Common myeloid progenitor, CD34-positive (primary cell): ENCODE results near the gene DENND6B.

Experiments used
- CTCF ChIA-PET: fragments of 350-600 bp; sonication (Branson Sonifier 250); formaldehyde crosslinking; loops from one replicate; lab custom pipeline; 2021; ENCODE audit warnings: antibody characterized with exemption; lab: Charles Lee
- POLR2A ChIA-PET: fragments of 350-600 bp; sonication (Branson Sonifier 250); formaldehyde crosslinking; loops from one replicate; lab custom pipeline; 2021; ENCODE audit warnings: antibody characterized with exemption; lab: Charles Lee
- DNase-seq, 3 donors: peaks; one replicate each; pipeline versions ENCODE4 v3.0.0 to v3.0.0-alpha.2; 2013
- H3K27ac ChIP-seq, 2 experiments: 1 replicate in 1 of 2; 2 replicates in 1 of 2; pipeline ENCODE4 v1.7.0; 2013; ENCODE audit warnings: inconsistent platforms in 2 of 2, low read length in 2 of 2, mild to moderate bottlenecking in 2 of 2, low read depth in 1 of 2, moderate library complexity in 1 of 2; ENCODE audit not compliant: severe bottlenecking in 2 of 2, insufficient read depth in 1 of 2, poor library complexity in 1 of 2
- H3K27me3 ChIP-seq, 5 experiments: replicated peaks in 2 of 5; 1 replicate in 3 of 5; 2 replicates in 2 of 5; pipeline versions ENCODE4 v1.6.1 to v1.7.0; 2013; ENCODE audit warnings: low read length in 4 of 5, mild to moderate bottlenecking in 2 of 5, moderate library complexity in 2 of 5, inconsistent platforms in 1 of 5; ENCODE audit not compliant: insufficient read depth in 5 of 5, control insufficient read depth in 4 of 5
- H3K36me3 ChIP-seq, 4 experiments: 1 replicate in 2 of 4; 2 replicates in 2 of 4; pipeline versions ENCODE4 v1.6.1 to v1.7.0; 2013; ENCODE audit warnings: low read length in 3 of 4, control low read depth in 1 of 4, mild to moderate bottlenecking in 1 of 4; ENCODE audit not compliant: control insufficient read depth in 4 of 4, insufficient read depth in 4 of 4
- H3K4me1 ChIP-seq, 4 experiments: 1 replicate in 3 of 4; 2 replicates in 1 of 4; pipeline versions ENCODE4 v1.6.1 to v1.7.1; 2013; ENCODE audit warnings: low read length in 3 of 4, mild to moderate bottlenecking in 3 of 4, control low read depth in 1 of 4, inconsistent platforms in 1 of 4, moderate library complexity in 1 of 4; ENCODE audit not compliant: control insufficient read depth in 4 of 4, insufficient read depth in 4 of 4; ENCODE audit errors: control extremely low read depth in 1 of 4
- H3K4me3 ChIP-seq, 7 experiments: 1 replicate in 4 of 7; 2 replicates in 3 of 7; pipeline versions ENCODE4 v1.5.1 to v1.7.0; 2013; ENCODE audit warnings: mild to moderate bottlenecking in 7 of 7, low read length in 6 of 7, moderate library complexity in 6 of 7, inconsistent platforms in 2 of 7, low read depth in 2 of 7, control low read depth in 1 of 7; ENCODE audit not compliant: insufficient read depth in 4 of 7, control insufficient read depth in 1 of 7; ENCODE audit errors: extremely low read depth in 1 of 7
- H3K9me3 ChIP-seq, 5 experiments: 1 replicate in 4 of 5; 2 replicates in 1 of 5; pipeline versions ENCODE4 v1.6.1 to v1.7.1; 2013; ENCODE audit warnings: low read length in 4 of 5, mild to moderate bottlenecking in 2 of 5, inconsistent platforms in 1 of 5, low read depth in 1 of 5, moderate library complexity in 1 of 5; ENCODE audit not compliant: control insufficient read depth in 4 of 5, insufficient read depth in 2 of 5; ENCODE audit errors: control extremely low read depth in 1 of 5
- WGBS: methylation state at CpG from one replicate; pipeline ENCODE4 v1.1.5; 2013; ENCODE audit not compliant: insufficient coverage; 5-methylcytosine and 5-hydroxymethylcytosine counted together

DENND6B gene

GRCh38 chr22:50317178-50317577 lies 9.6 kb downstream of the DENND6B start:
- Histone ChIP-seq H3K27ac (no peak overlapping the region), H3K4me1 (peaks cover 0 to 38% (median 31%) of the 10 kb centered on the region in 4 experiments), H3K36me3 (no peaks in the 10 kb centered on the region), H3K4me3 (no peak overlapping the region), H3K27me3 (no peaks in the 10 kb centered on the region), H3K9me3 (no peaks in the 10 kb centered on the region)
- POLR2A ChIA-PET, result no interaction called here
- WGBS, result 88% methylated on average over 6 of the region's 9 CpGs
- no peak for DNase-seq
- CTCF ChIA-PET, result interaction anchor here (0.8 to 3.7 kb wide), 6 partner anchors 9 to 66 kb away, joined by 3 to 26 read pairs (median 4); partner anchors contain the start of genes DENND6B and HDAC10

GRCh38 chr22:50316114-50317065 lies 10.4 kb downstream of the DENND6B start:
- WGBS, result 95% methylated on average over 25 of the region's 45 CpGs
- CTCF ChIA-PET, result interaction anchor here (0.8 to 3.7 kb wide), 9 partner anchors 9 to 65 kb away, joined by 3 to 26 read pairs (median 3); partner anchors contain the start of genes DENND6B and HDAC10
- no peak for DNase-seq
- POLR2A ChIA-PET, result interaction anchor here (3.1 to 3.7 kb wide), 2 partner anchors 8 to 12 kb away, joined by 17 to 33 read pairs; partner anchors contain the start of genes DENND6B and PLXNB2
- Histone ChIP-seq H3K4me1 (peaks cover 0 to 38% (median 31%) of the 10 kb centered on the region in 4 experiments), H3K9me3 (no peaks in the 10 kb centered on the region), H3K4me3 (no peak overlapping the region), H3K27me3 (no peaks in the 10 kb centered on the region), H3K36me3 (peaks cover 0 to 5% (median 2%) of the 10 kb centered on the region in 4 experiments), H3K27ac (no peak overlapping the region)

- H3K36me3 ChIP-seq, result peaks cover 0 to 5% (median 2%) of the 10 kb centered on the region in 4 experiments
- H3K27me3 ChIP-seq, result no peaks in the 10 kb centered on the region
- peak overlapping the region in 3 of 7 experiments; percentile 1 to 76 (median 62) for H3K4me3 ChIP-seq
- H3K9me3 ChIP-seq, result no peaks in the 10 kb centered on the region
- WGBS, result 89% methylated on average over 15 of the region's 18 CpGs
- DNase-seq, result peak in 1 of 3 donors; percentile 65
- H3K4me1 ChIP-seq, result peaks cover 0 to 38% (median 31%) of the 10 kb centered on the region in 4 experiments
- POLR2A ChIA-PET, result interaction anchor here (2.2 to 3.7 kb wide), 3 partner anchors 9 to 22 kb away, joined by 17 to 33 read pairs (median 20); partner anchors contain the start of genes DENND6B and PLXNB2
- H3K27ac ChIP-seq, result peak overlapping the region in 1 of 2 experiments; percentile 92
- CTCF ChIA-PET, result interaction anchor here (0.8 to 3.7 kb wide), 12 partner anchors 8 to 43 kb away, joined by 3 to 26 read pairs (median 5); partner anchors contain the start of gene DENND6B
Measured at GRCh38 chr22:50315289-50316113, 11.3 kb downstream of the DENND6B start.

- POLR2A ChIA-PET, result interaction anchor here (2.2 to 3.7 kb wide), 3 partner anchors 10 to 22 kb away, joined by 17 to 33 read pairs (median 20); partner anchors contain the start of genes DENND6B and PLXNB2
- H3K27ac ChIP-seq, result peak overlapping the region; percentile 72 to 92
Measured at GRCh38 chr22:50314455-50315288, 12.1 kb downstream of the DENND6B start.

GRCh38 chr22:50314081-50314454 lies 12.7 kb downstream of the DENND6B start:
- Histone ChIP-seq H3K4me3 (peak overlapping the region in 6 of 7 experiments; percentile 1 to 76 (median 48)), H3K27ac (peak overlapping the region; percentile 72 to 92), H3K36me3 (peaks cover 0 to 5% (median 2%) of the 10 kb centered on the region in 4 experiments), H3K27me3 (no peaks in the 10 kb centered on the region), H3K4me1 (peaks cover 0 to 43% (median 39%) of the 10 kb centered on the region in 4 experiments), H3K9me3 (no peaks in the 10 kb centered on the region)
- ChIA-PET CTCF (interaction anchor here (1.0 to 3.7 kb wide), 9 partner anchors 9 to 41 kb away, joined by 3 to 26 read pairs (median 5); partner anchors contain the start of gene DENND6B), POLR2A (interaction anchor here (2.2 to 3.7 kb wide), 3 partner anchors 10 to 21 kb away, joined by 17 to 33 read pairs (median 20); partner anchors contain the start of genes DENND6B and PLXNB2)
- 25% methylated on average over 12 of the region's 14 CpGs for WGBS
- DNase-seq, result no peak

More at GRCh38 chr22:50314455-50315288, 12.1 kb downstream of the DENND6B start:
- H3K9me3 ChIP-seq, result no peaks in the 10 kb centered on the region
- H3K36me3 ChIP-seq, result peaks cover 0 to 5% (median 2%) of the 10 kb centered on the region in 4 experiments
- CTCF ChIA-PET, result interaction anchor here (1.0 to 3.7 kb wide), 9 partner anchors 9 to 42 kb away, joined by 3 to 26 read pairs (median 5); partner anchors contain the start of gene DENND6B
- 11% methylated on average over 32 of the region's 33 CpGs for WGBS
- DNase-seq, result peak; percentile 78 to 95 (median 90)
- peaks cover 0 to 38% (median 34%) of the 10 kb centered on the region in 4 experiments for H3K4me1 ChIP-seq
- H3K4me3 ChIP-seq, result peak overlapping the region; percentile 21 to 76 (median 50)
- H3K27me3 ChIP-seq, result no peaks in the 10 kb centered on the region
